HEK293 (cell line): ENCODE results near the gene UST.

Experiments used
- CTCF ChIA-PET: fragments of 350-600 bp; formaldehyde crosslinking; extraction: SDS; loops from one replicate; lab custom pipeline; 2021; ENCODE audit warnings: antibody characterized with exemption; lab: Yijun Ruan, JAX
- POLR2A ChIA-PET: fragments of 300-600 bp; formaldehyde crosslinking; extraction: SDS; loops from one replicate; lab custom pipeline; 2020; ENCODE audit warnings: antibody characterized with exemption, inconsistent platforms; lab: Yijun Ruan, JAX
- H3K27ac ChIP-seq: fragments of 200-500 bp; sonication (Bioruptor generic); 2 replicates; pipeline ENCODE4 v1.5.1; 2014; ENCODE audit warnings: low read depth, low read length, control low read depth, inconsistent platforms; ENCODE audit errors: extremely low read depth
- H3K36me3 ChIP-seq, 2 experiments: fragments of 200-500 bp in 1 of 2; sonication (Bioruptor generic) in 1 of 2; 1 replicate in 1 of 2; 2 replicates in 1 of 2; pipeline ENCODE4 v1.5.1; 2014 to 2017; ENCODE audit warnings: inconsistent platforms in 2 of 2, low read length in 2 of 2; ENCODE audit not compliant: control insufficient read depth in 2 of 2, insufficient read depth in 1 of 2
- H3K4me1 ChIP-seq: fragments of 200-500 bp; sonication (Bioruptor generic); 2 replicates; pipeline ENCODE4 v1.5.1; 2014; ENCODE audit warnings: mild to moderate bottlenecking, low read length, inconsistent platforms; ENCODE audit not compliant: control insufficient read depth, insufficient read depth
- H3K4me3 ChIP-seq: 2 replicates; pipeline ENCODE4 v1.5.1; 2011; ENCODE audit warnings: low read depth, mild to moderate bottlenecking, control low read depth, low read length, moderate library complexity
- H3K9me3 ChIP-seq: fragments of 200-500 bp; sonication (Bioruptor generic); 2 replicates; pipeline ENCODE4 v1.5.1; 2014; ENCODE audit warnings: low read depth, low read length, inconsistent platforms; ENCODE audit not compliant: control insufficient read depth, insufficient read depth
- BCL11B ChIP-seq: fragments of 450-650 bp; formaldehyde crosslinking; IDR thresholded peaks from 2 replicates; pipeline ENCODE4 v1.5.1; 2016; ENCODE audit warnings: low read depth, missing biosample characterization, missing genetic modification characterization
- GFI1B ChIP-seq: fragments of 450-650 bp; formaldehyde crosslinking; IDR thresholded peaks from 2 replicates; pipeline ENCODE4 v1.5.1; 2016; ENCODE audit warnings: missing biosample characterization, missing genetic modification characterization
- GLIS2 ChIP-seq: fragments of 450-650 bp; formaldehyde crosslinking; IDR thresholded peaks from 2 replicates; pipeline ENCODE4 v1.5.1; 2016; ENCODE audit warnings: missing biosample characterization, missing genetic modification characterization
- INSM2 ChIP-seq: fragments of 450-650 bp; formaldehyde crosslinking; IDR thresholded peaks from 2 replicates; pipeline ENCODE4 v1.5.1; 2016; ENCODE audit warnings: missing biosample characterization, missing genetic modification characterization
- MYNN ChIP-seq: fragments of 450-650 bp; formaldehyde crosslinking; IDR thresholded peaks from 2 replicates; pipeline ENCODE4 v1.5.1; 2016; ENCODE audit warnings: missing biosample characterization, missing genetic modification characterization, borderline replicate concordance
- OSR2 ChIP-seq: fragments of 450-650 bp; formaldehyde crosslinking; IDR thresholded peaks from 2 replicates; pipeline ENCODE4 v1.5.1; 2016; ENCODE audit warnings: missing biosample characterization, missing genetic modification characterization
- PBX3 ChIP-seq: sonication (generic); formaldehyde crosslinking; IDR thresholded peaks from 2 replicates; pipeline ENCODE4 v1.8.1; 2022; ENCODE audit warnings: mild to moderate bottlenecking, moderate library complexity, missing genetic modification reagents
- PRDM1 ChIP-seq: fragments of 450-650 bp; formaldehyde crosslinking; IDR thresholded peaks from 2 replicates; pipeline ENCODE4; 2016; ENCODE audit warnings: missing biosample characterization, missing genetic modification characterization
- SCRT1 ChIP-seq: fragments of 450-650 bp; formaldehyde crosslinking; IDR thresholded peaks from 2 replicates; pipeline ENCODE4 v1.5.1; 2016; ENCODE audit warnings: missing biosample characterization, missing genetic modification characterization, borderline replicate concordance
- TRIM28 ChIP-seq: IDR thresholded peaks from 2 replicates; pipeline ENCODE4 v1.6.1; 2011; ENCODE audit warnings: low read length, control low read depth, borderline replicate concordance
- YY2 ChIP-seq: fragments of 450-650 bp; formaldehyde crosslinking; IDR thresholded peaks from 2 replicates; pipeline ENCODE4 v1.5.1; 2016; ENCODE audit warnings: missing biosample characterization, missing genetic modification characterization
- ZFP69B ChIP-seq: fragments of 450-650 bp; formaldehyde crosslinking; IDR thresholded peaks from 2 replicates; pipeline ENCODE4 v1.5.1; 2016; ENCODE audit warnings: missing biosample characterization, missing genetic modification characterization
- ZNF175 ChIP-seq: fragments of 450-650 bp; formaldehyde crosslinking; IDR thresholded peaks from 2 replicates; pipeline ENCODE4 v1.5.1; 2016; ENCODE audit warnings: missing biosample characterization, missing genetic modification characterization
- ZNF184 ChIP-seq: fragments of 450-650 bp; IDR thresholded peaks from 2 replicates; pipeline ENCODE4 v1.5.1; 2018; ENCODE audit warnings: missing biosample characterization, mild to moderate bottlenecking, missing genetic modification characterization
- ZNF211 ChIP-seq: fragments of 450-650 bp; formaldehyde crosslinking; IDR thresholded peaks from 2 replicates; pipeline ENCODE4 v1.5.1; 2016; ENCODE audit warnings: low read depth, missing biosample characterization, missing genetic modification characterization
- ZNF214 ChIP-seq: fragments of 450-650 bp; formaldehyde crosslinking; IDR thresholded peaks from 2 replicates; pipeline ENCODE4 v1.5.1; 2017; ENCODE audit warnings: missing biosample characterization, mild to moderate bottlenecking, missing genetic modification characterization, borderline replicate concordance
- ZNF23 ChIP-seq: fragments of 450-650 bp; formaldehyde crosslinking; IDR thresholded peaks from 2 replicates; pipeline ENCODE4 v1.5.1; 2016; ENCODE audit warnings: missing biosample characterization, missing genetic modification characterization, borderline replicate concordance
- ZNF274 ChIP-seq, 2 experiments: fragments of 200-500 bp in 1 of 2; fragments of 450-650 bp in 1 of 2; sonication (Bioruptor generic) in 1 of 2; formaldehyde crosslinking in 1 of 2; IDR thresholded peaks; 2 replicates each; pipeline versions ENCODE4 v1.5.1 to v1.6.1; 2014 to 2016; ENCODE audit warnings: borderline replicate concordance in 1 of 2, inconsistent platforms in 1 of 2, low read length in 1 of 2, missing biosample characterization in 1 of 2, missing genetic modification characterization in 1 of 2
- ZNF280D ChIP-seq: fragments of 450-650 bp; formaldehyde crosslinking; IDR thresholded peaks from 2 replicates; pipeline ENCODE4 v1.5.1; 2016; ENCODE audit warnings: missing biosample characterization, missing genetic modification characterization
- ZNF404 ChIP-seq: fragments of 450-650 bp; formaldehyde crosslinking; IDR thresholded peaks from 2 replicates; pipeline ENCODE4 v1.5.1; 2017; ENCODE audit warnings: missing biosample characterization, missing genetic modification characterization
- ZNF473 ChIP-seq: fragments of 450-650 bp; formaldehyde crosslinking; IDR thresholded peaks from 2 replicates; pipeline ENCODE4 v1.5.1; 2017; ENCODE audit warnings: missing biosample characterization, missing genetic modification characterization
- ZNF529 ChIP-seq: fragments of 450-650 bp; formaldehyde crosslinking; IDR thresholded peaks from 2 replicates; pipeline ENCODE4 v1.5.1; 2017; ENCODE audit warnings: missing genetic modification characterization, missing biosample characterization; ENCODE audit not compliant: insufficient replicate concordance
- ZNF600 ChIP-seq: fragments of 450-650 bp; formaldehyde crosslinking; IDR thresholded peaks from 2 replicates; pipeline ENCODE4 v1.5.1; 2016; ENCODE audit warnings: missing biosample characterization, missing genetic modification characterization
- ZNF658 ChIP-seq: fragments of 450-650 bp; formaldehyde crosslinking; IDR thresholded peaks from 2 replicates; pipeline ENCODE4; 2016; ENCODE audit warnings: missing biosample characterization, missing genetic modification characterization
- ZNF701 ChIP-seq: fragments of 450-650 bp; formaldehyde crosslinking; IDR thresholded peaks from 2 replicates; pipeline ENCODE4 v1.5.1; 2016; ENCODE audit warnings: missing biosample characterization, missing genetic modification characterization
- ZNF76 ChIP-seq: fragments of 450-650 bp; formaldehyde crosslinking; IDR thresholded peaks from 2 replicates; pipeline ENCODE4; 2016; ENCODE audit warnings: low read depth, missing biosample characterization, missing genetic modification characterization, borderline replicate concordance
- ZNF837 ChIP-seq: fragments of 450-650 bp; formaldehyde crosslinking; IDR thresholded peaks from 2 replicates; pipeline ENCODE4 v1.5.1; 2016; ENCODE audit warnings: missing biosample characterization, missing genetic modification characterization
- ZSCAN23 ChIP-seq: fragments of 450-650 bp; formaldehyde crosslinking; IDR thresholded peaks from 2 replicates; pipeline ENCODE4 v1.5.1; 2016; ENCODE audit warnings: missing biosample characterization, missing genetic modification characterization

UST gene

GRCh38 chr6:148776321-148777308 lies 29.8 kb downstream of the UST start (continued):
- TF ChIP-seq INSM2 (tag by site-specific recombination): no peak
- 0 out of 2 replicates have a peak, but pooled peaks have one; percentile 8 for TF ChIP-seq PRDM1 (tag by site-specific recombination)
- no peak for TF ChIP-seq ZNF837
- TF ChIP-seq ZNF76 (tag by site-specific recombination): no peak
- TF ChIP-seq ZNF184: no peak
- 0 out of 2 replicates have a peak, but pooled peaks have one; percentile 21 for TF ChIP-seq TRIM28
- TF ChIP-seq OSR2 (tag by site-specific recombination): no peak
- no peak for TF ChIP-seq SCRT1
- TF ChIP-seq ZNF23: no peak
- TF ChIP-seq GFI1B (tag by site-specific recombination): no peak
- TF ChIP-seq YY2 (tag by site-specific recombination): no peak
- TF ChIP-seq ZNF274 (IDR thresholded peaks at IDR 0.05; ENCODE audit: low read length): no peak
- TF ChIP-seq ZNF274 (tag by site-specific recombination; IDR thresholded peaks at IDR 0.05; ENCODE audit: borderline replicate concordance): no peak
- no peak for TF ChIP-seq ZNF658
- TF ChIP-seq ZNF175 (tag by site-specific recombination): no peak
- TF ChIP-seq ZNF600 (tag by site-specific recombination): peak; percentile 92
- no peak for TF ChIP-seq ZSCAN23
- TF ChIP-seq ZNF214 (tag by site-specific recombination): no peak
- TF ChIP-seq ZNF473 (tag by site-specific recombination): no peak
- TF ChIP-seq ZFP69B: peak; percentile 50; the same call in 1 of the 2 replicates
- TF ChIP-seq ZNF280D: no peak

- peaks cover 7% of the 10 kb centered on the region; the same call in 1 of the 2 replicates for H3K4me1 ChIP-seq
- no peak overlapping the region for H3K27ac ChIP-seq
- no peaks in the 10 kb centered on the region for H3K9me3 ChIP-seq
- CTCF ChIA-PET: no interaction called here
- no peak overlapping the region for H3K4me3 ChIP-seq
- POLR2A ChIA-PET: no interaction called here
- H3K36me3 ChIP-seq: no peaks in the 10 kb centered on the region
- TF ChIP-seq GFI1B (tag by site-specific recombination) (no peak), ZNF529 (tag by site-specific recombination) (no peak), PRDM1 (tag by site-specific recombination) (no peak), ZNF211 (no peak), GLIS2 (tag by site-specific recombination) (no peak), BCL11B (tag by site-specific recombination) (no peak), MYNN (tag by site-specific recombination) (no peak), ZNF404 (tag by site-specific recombination) (no peak), OSR2 (tag by site-specific recombination) (no peak), ZNF701 (tag by site-specific recombination) (no peak), ZNF280D (no peak), PBX3 (CRISPR knock-in tag) (no peak)
These were observed 32.3 kb downstream of the UST start for GRCh38 chr6:148779142-148779562.
